T47D (cell line): ENCODE measurements around the gene ACTR3.

Experiments
- DNase-seq, 2 experiments: peaks; one replicate each; pipeline versions ENCODE4 v3.0.0 to v3.0.0-alpha.2; 2011 to 2012; ENCODE audit warnings: low read depth in 1 of 2, low spot score in 1 of 2
- JUND ChIP-seq: IDR thresholded peaks from 2 replicates; pipeline ENCODE4 v1.6.1; 2012; ENCODE audit warnings: low read depth
- in situ Hi-C: cut with HindIII; loops from 2 replicates; pipeline ENCODE4 v1.10.0; 2016; ENCODE audit warnings: low sequenced_read_pairs, low pct_unique_long_range_greater_than_20kb

The ACTR3 gene

DNA sequence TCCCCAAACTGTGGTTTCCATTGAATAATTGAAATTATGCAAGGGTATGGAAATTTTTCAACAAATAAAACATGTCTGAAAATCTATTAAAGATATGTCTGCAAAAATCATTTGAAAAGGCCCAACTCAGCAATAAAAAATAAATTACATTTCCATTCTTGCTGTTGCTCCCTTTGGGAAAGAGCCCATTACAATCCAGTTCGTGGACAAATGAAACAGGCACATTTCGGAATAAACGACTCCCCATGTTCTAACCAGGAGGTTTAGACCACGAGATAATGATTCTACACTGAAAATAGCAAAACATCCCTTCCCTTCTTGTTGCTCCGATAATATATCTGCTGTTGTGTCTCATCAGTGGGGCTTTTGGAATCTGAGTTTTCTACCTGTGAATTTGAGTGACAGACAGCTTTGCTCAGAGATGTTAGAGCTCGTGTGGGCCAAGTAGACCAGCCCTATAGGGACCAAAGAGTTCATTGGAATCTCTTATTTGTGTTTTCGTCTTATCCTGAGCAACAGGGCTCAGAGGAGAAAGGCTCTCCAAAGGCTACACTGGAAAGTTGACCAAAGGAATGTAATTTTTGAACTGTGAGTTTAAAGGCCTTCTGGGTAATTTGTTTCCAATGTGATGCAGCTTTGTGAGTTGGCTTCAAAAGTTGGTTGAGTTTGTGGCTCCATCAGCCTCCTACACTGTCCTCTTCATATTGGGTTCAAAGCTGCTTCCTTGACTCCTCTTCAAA, 119.5 kb downstream of the ACTR3 start:
- DNase-seq = no peak
- no peak for TF ChIP-seq JUND
- in situ Hi-C loops = no loop called here

DNA sequence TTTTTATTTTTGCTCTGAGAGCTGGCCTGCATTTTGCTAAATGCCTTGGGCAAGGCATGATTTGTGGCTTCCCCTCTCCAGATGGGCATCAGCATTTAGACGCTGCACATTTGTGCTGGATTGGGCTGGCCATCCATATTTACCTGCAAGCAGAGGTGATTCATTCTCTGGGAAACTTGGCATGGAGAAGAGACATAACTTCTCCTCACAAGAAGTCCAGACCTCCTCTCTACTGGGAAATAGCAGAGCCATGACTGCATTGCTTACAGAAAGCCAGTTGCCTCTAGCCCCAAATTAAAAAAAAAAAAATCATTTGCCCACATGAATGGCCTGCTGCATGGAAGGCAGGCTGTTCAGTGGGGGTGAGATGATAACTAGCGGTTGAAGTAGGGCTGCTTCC, 120.1 kb downstream of the ACTR3 start:
- TF ChIP-seq JUND = no peak
- no peak for DNase-seq
- in situ Hi-C loops = no loop called here

DNA sequence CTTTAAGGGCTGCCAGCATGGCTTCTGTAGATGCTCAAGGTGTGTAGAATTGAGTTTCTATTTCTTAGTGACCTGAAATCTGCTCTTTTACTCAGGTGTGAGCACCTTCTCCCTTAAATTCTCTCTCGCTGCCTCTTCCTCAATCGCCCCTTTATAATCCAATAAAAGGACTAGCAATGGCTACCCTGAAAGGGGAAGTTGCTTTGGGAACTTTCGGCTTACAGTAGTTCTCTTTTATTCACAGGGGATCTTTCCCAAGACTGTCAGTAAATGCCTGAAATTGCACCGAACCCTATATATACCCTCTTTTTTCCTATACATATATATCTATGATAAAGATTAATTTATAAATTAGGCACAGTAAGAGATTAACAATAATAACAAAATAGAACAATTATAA, 121.8 kb downstream of the ACTR3 start:
- DNase-seq = no peak
- no peak for TF ChIP-seq JUND
- in situ Hi-C loops = no loop called here
